ENCODE data around the gene AOPEP. TPM values are rescaled to one million over a fixed set of nuclear protein-coding genes. Genes with fewer than 3 reads are reported as not detected.
A peak's percentile ranks its signal among the peaks of the same experiment; 100 is the strongest.

AOPEP gene
- total RNA-seq, 4 donors from 2014 or later: 252 to 375 (median 312) TPM

GRCh38 chr9:95021166-95021886, 294.8 kb downstream of the AOPEP start:
- Histone ChIP-seq H3K4me3 (no peak overlapping the region), H3K36me3 (peaks cover 4 to 55% of the 10 kb centered on the region in 2 donors), H3K27ac (peak overlapping the region in 3 of 4 donors; percentile 74 to 99 (median 98)), H3K4me1 (peaks cover 55 to 100% (median 61%) of the 10 kb centered on the region in 3 donors), H3K27me3 (no peaks in the 10 kb centered on the region), H3K9me3 (no peaks in the 10 kb centered on the region)
- TF ChIP-seq CTCF (IDR thresholded peaks at IDR 0.05): no peak
- TF ChIP-seq POLR2AphosphoS5 (IDR thresholded peaks at IDR 0.05): no peak
- no peak for TF ChIP-seq EP300 (IDR thresholded peaks at IDR 0.05)
- no peak for TF ChIP-seq POLR2A (IDR thresholded peaks at IDR 0.05)
- 18 to 71% methylated on average over 3 to 6 of the region's 7 CpGs for WGBS, 2 donors (ENCODE audit: low coverage in 1 of 2)
- ATAC-seq: no peak

GRCh38 chr9:95022657-95023056, 296.2 kb downstream of the AOPEP start:
- H3K27ac ChIP-seq: peak overlapping the region; percentile 74 to 99 (median 92)
- peaks cover 47 to 100% (median 60%) of the 10 kb centered on the region in 3 donors for H3K4me1 ChIP-seq
- WGBS, 2 donors (ENCODE audit: low coverage in 1 of 2): 79% methylated on average over 5 of the region's 5 CpGs; no CpG with 5 or more reads in 1 of the 2 donors
- no peak for ATAC-seq
- H3K4me3 ChIP-seq: no peak overlapping the region
- H3K36me3 ChIP-seq: peaks cover 4 to 42% of the 10 kb centered on the region in 2 donors
- TF ChIP-seq POLR2A (IDR thresholded peaks at IDR 0.05) (no peak), POLR2AphosphoS5 (IDR thresholded peaks at IDR 0.05) (no peak), CTCF (IDR thresholded peaks at IDR 0.05) (no peak), EP300 (IDR thresholded peaks at IDR 0.05) (no peak)
- H3K9me3 ChIP-seq: no peaks in the 10 kb centered on the region
- H3K27me3 ChIP-seq: no peaks in the 10 kb centered on the region

GRCh38 chr9:95023217-95024003, 296.9 kb downstream of the AOPEP start:
- peak overlapping the region in 1 of 2 donors; percentile 13 for H3K4me3 ChIP-seq
- ATAC-seq: peak; percentile 41

GRCh38 chr9:95024097-95024671, 297.7 kb downstream of the AOPEP start:
- no peaks in the 10 kb centered on the region for H3K9me3 ChIP-seq
- H3K36me3 ChIP-seq: peaks cover 4 to 46% of the 10 kb centered on the region in 2 donors
- peaks cover 46 to 100% (median 63%) of the 10 kb centered on the region in 3 donors for H3K4me1 ChIP-seq
- ATAC-seq: no peak
- peak overlapping the region in 1 of 2 donors; percentile 13 for H3K4me3 ChIP-seq
- TF ChIP-seq EP300 (IDR thresholded peaks at IDR 0.05) (no peak), POLR2AphosphoS5 (IDR thresholded peaks at IDR 0.05) (peak; percentile 23), POLR2A (IDR thresholded peaks at IDR 0.05) (no peak), CTCF (IDR thresholded peaks at IDR 0.05) (no peak)
- H3K27me3 ChIP-seq: no peaks in the 10 kb centered on the region
- WGBS, 2 donors (ENCODE audit: low coverage in 1 of 2): 13 to 37% methylated on average over 4 to 10 of the region's 12 CpGs
- H3K27ac ChIP-seq: peak overlapping the region; percentile 74 to 99 (median 92)

More at GRCh38 chr9:95023217-95024003, 296.9 kb downstream of the AOPEP start:
- Histone ChIP-seq H3K9me3 (no peaks in the 10 kb centered on the region), H3K4me1 (peaks cover 45 to 100% (median 63%) of the 10 kb centered on the region in 3 donors), H3K27me3 (no peaks in the 10 kb centered on the region), H3K27ac (peak overlapping the region; percentile 74 to 99 (median 92)), H3K36me3 (peaks cover 4 to 46% of the 10 kb centered on the region in 2 donors)
- 25 to 35% methylated on average over 5 to 7 of the region's 9 CpGs for WGBS, 2 donors (ENCODE audit: low coverage in 1 of 2)
- TF ChIP-seq CTCF (IDR thresholded peaks at IDR 0.05): no peak
- no peak for TF ChIP-seq EP300 (IDR thresholded peaks at IDR 0.05)
- TF ChIP-seq POLR2AphosphoS5 (IDR thresholded peaks at IDR 0.05): no peak
- no peak for TF ChIP-seq POLR2A (IDR thresholded peaks at IDR 0.05)

Data from gastroesophageal sphincter (tissue), 4 donors.